Breast epithelium (tissue), 4 donors: ENCODE results near the gene MIXL1. TPM values are rescaled to one million over a fixed set of nuclear protein-coding genes. Genes with fewer than 3 reads are reported as not detected.
"Not testable (repeated sequence)": the region's sequence is repeated elsewhere in the genome, so short reads cannot be mapped to it uniquely, and the experiment has no call there.

Experiments used
- DNase-seq, 2 donors: peaks; one replicate each; pipeline ENCODE4 v3.0.0-alpha.2; 2019; ENCODE audit warnings: low spot score in 2 of 2
- H3K27ac ChIP-seq, 2 donors: fragments of 200-600 bp; sonication (generic) in 1 of 2; one replicate each; pipeline ENCODE4 v1.5.1; 2016 to 2019; ENCODE audit warnings: mild to moderate bottlenecking in 1 of 2
- H3K27me3 ChIP-seq, 2 donors: fragments of 200-600 bp; sonication (generic) in 1 of 2; one replicate each; pipeline versions ENCODE4 v1.5.1 to v1.6.0; 2017 to 2019; ENCODE audit warnings: control low read depth in 1 of 2, mild to moderate bottlenecking in 1 of 2
- H3K36me3 ChIP-seq: fragments of 200-600 bp; one replicate; pipeline ENCODE4 v1.5.1; 2019
- H3K4me1 ChIP-seq, 2 donors: fragments of 200-600 bp; sonication (generic); one replicate each; pipeline ENCODE4 v1.5.1; 2016 to 2019; ENCODE audit warnings: control low read depth in 1 of 2
- H3K4me3 ChIP-seq, 3 donors: fragments of 200-600 bp; sonication (generic); 1 replicate in 2 of 3; 2 replicates in 1 of 3; pipeline ENCODE4 v1.5.1; 2016 to 2019; ENCODE audit warnings: mild to moderate bottlenecking in 3 of 3, moderate library complexity in 2 of 3
- H3K9me3 ChIP-seq, 2 donors: fragments of 200-600 bp; sonication (generic) in 1 of 2; one replicate each; pipeline ENCODE4 v1.5.1; 2016 to 2019; ENCODE audit warnings: control low read depth in 1 of 2
- POLR2A ChIP-seq: fragments of 450-650 bp; IDR thresholded peaks from one replicate; pipeline ENCODE4 v1.6.1; 2016; ENCODE audit warnings: antibody characterized with exemption, mild to moderate bottlenecking, moderate library complexity
- POLR2AphosphoS5 ChIP-seq, 3 donors: sonication (generic); formaldehyde crosslinking; IDR thresholded peaks; one replicate each; pipeline ENCODE4 v1.6.1; 2017; ENCODE audit warnings: antibody characterized with exemption in 3 of 3
- intact Hi-C: fragments of 100-400 bp; cut with DNase I; formaldehyde crosslinking; loops from one replicate; pipeline ENCODE4 v1.15.1; 2023; ENCODE audit warnings: low total_unique reads
- total RNA-seq, 3 donors: library from RNA; depleted of rRNA; stranded (reverse); fragments of >200 nt; gene quantifications; one replicate each; pipeline ENCODE4 v1.1.0, GENCODE V29; 2016
- TF ChIP-seq, protein P1 (sequence below), 3 donors: fragments of 450-650 bp; IDR thresholded peaks; one replicate each; pipeline ENCODE4 v1.5.1; 2016 to 2017; ENCODE audit warnings: antibody characterized with exemption in 3 of 3, mild to moderate bottlenecking in 3 of 3, moderate library complexity in 3 of 3

The MIXL1 gene
- total RNA-seq, 3 donors from 2014 or later, result not detected

DNA sequence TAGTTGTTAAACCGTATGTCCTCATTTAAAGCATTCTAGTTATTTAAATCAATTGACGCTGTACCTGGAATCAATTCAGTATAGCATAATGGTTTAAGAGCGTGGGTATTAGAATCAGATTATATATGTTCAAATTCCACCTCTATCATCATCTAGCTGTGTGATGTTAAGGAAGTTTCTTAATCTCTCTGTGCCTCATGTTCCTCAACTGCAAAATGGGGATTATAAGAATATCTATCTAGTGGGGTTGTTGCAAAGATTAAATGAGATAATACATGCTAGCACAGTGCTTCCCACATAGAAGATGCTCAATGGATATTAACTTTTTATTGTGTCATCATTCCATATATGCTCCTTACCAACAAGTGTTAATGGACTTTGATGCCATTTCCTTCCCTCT is 16.0 kb downstream of the MIXL1 start:
- Histone ChIP-seq H3K27me3 (no peaks in the 10 kb centered on the region), H3K4me1 (no peaks in the 10 kb centered on the region), H3K4me3 (no peak overlapping the region), H3K9me3 (no peaks in the 10 kb centered on the region), H3K27ac (no peak overlapping the region), H3K36me3 (no peaks in the 10 kb centered on the region)
- intact Hi-C loops, result no loop called here
- DNase-seq, result no peak
- TF ChIP-seq POLR2A (no peak), POLR2AphosphoS5 (IDR thresholded peaks at IDR 0.05) (no peak)
- TF ChIP-seq, protein P1, sequence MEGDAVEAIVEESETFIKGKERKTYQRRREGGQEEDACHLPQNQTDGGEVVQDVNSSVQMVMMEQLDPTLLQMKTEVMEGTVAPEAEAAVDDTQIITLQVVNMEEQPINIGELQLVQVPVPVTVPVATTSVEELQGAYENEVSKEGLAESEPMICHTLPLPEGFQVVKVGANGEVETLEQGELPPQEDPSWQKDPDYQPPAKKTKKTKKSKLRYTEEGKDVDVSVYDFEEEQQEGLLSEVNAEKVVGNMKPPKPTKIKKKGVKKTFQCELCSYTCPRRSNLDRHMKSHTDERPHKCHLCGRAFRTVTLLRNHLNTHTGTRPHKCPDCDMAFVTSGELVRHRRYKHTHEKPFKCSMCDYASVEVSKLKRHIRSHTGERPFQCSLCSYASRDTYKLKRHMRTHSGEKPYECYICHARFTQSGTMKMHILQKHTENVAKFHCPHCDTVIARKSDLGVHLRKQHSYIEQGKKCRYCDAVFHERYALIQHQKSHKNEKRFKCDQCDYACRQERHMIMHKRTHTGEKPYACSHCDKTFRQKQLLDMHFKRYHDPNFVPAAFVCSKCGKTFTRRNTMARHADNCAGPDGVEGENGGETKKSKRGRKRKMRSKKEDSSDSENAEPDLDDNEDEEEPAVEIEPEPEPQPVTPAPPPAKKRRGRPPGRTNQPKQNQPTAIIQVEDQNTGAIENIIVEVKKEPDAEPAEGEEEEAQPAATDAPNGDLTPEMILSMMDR (IDR thresholded peaks at IDR 0.05), result no peak

DNA sequence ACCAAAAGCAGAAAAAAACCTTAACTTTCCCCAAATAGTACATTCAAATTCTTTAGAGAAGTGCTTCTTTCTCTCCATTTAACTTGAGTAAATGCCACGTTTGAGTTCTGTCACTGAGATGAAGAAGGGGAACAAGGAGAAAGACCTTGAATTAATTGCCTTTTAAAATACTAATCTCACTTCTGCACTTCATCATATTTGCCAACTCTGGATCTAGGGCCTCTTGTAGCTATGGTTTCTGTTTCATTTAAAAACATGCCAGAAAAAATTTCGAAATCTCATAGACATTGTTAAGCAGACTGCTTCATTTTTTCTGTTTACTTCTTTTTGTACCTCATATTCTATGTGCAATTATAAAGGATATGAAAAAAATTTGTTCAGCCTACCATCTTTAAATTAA is 24.6 kb downstream of the MIXL1 start:
- intact Hi-C loops, result no loop called here
- H3K9me3 ChIP-seq, result no peaks in the 10 kb centered on the region
- no peak overlapping the region for H3K27ac ChIP-seq
- no peak overlapping the region for H3K4me3 ChIP-seq
- no peaks in the 10 kb centered on the region for H3K36me3 ChIP-seq
- no peaks in the 10 kb centered on the region for H3K27me3 ChIP-seq
- no peak for DNase-seq
- no peak for TF ChIP-seq POLR2AphosphoS5 (IDR thresholded peaks at IDR 0.05)
- TF ChIP-seq, protein P1 (IDR thresholded peaks at IDR 0.05), result no peak
- TF ChIP-seq POLR2A, result no peak
- no peaks in the 10 kb centered on the region for H3K4me1 ChIP-seq

DNA sequence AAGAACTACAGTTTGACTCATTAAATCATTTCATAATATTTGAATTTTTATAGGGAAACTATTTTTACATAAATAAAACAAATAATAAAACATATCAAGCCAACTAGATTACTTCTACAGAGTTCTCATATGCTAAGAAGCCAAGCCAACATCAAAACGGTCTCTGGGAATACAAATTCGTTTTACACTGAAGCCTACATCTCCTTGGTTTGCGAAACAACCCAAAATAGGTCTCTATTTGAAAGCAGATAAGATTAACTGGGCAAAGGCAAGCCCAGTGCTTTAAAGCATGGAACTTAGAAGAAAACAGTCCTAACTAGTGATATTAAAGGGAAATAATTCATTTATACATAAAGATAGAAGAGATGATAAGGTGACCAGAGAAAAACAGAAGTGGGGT is 25.3 kb downstream of the MIXL1 start:
- Histone ChIP-seq H3K36me3 (no peaks in the 10 kb centered on the region), H3K27me3 (no peaks in the 10 kb centered on the region), H3K4me3 (no peak overlapping the region), H3K4me1 (no peaks in the 10 kb centered on the region), H3K27ac (no peak overlapping the region), H3K9me3 (no peaks in the 10 kb centered on the region)
- intact Hi-C loops, result no loop called here
- TF ChIP-seq POLR2AphosphoS5 (IDR thresholded peaks at IDR 0.05) (no peak), POLR2A (no peak)
- TF ChIP-seq, protein P1 (IDR thresholded peaks at IDR 0.05), result no peak
- DNase-seq, result no peak

DNA sequence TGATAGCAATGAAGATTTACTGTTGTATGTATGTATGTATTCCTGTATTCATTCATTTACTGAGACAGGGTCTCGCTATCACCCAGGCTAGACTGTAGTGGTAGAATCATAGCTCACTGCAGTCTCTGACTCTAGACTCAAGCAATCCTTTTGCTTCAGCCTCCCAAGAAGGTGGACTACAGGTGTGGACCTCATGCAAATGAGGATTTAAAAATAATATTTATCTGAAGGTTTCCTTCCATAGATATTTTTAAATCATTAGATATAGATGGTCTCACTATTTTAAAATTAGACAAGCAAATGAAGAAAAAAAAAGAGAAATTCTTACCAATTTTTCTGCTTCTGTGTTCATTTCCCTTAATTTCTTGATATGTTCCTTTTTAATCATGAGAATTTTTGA is 27.0 kb downstream of the MIXL1 start:
- no peaks in the 10 kb centered on the region for H3K36me3 ChIP-seq
- H3K27ac ChIP-seq, result no peak overlapping the region
- H3K9me3 ChIP-seq, result no peaks in the 10 kb centered on the region
- H3K4me1 ChIP-seq, result no peaks in the 10 kb centered on the region
- TF ChIP-seq POLR2AphosphoS5 (IDR thresholded peaks at IDR 0.05) (no peak), POLR2A (no peak)
- TF ChIP-seq, protein P1 (IDR thresholded peaks at IDR 0.05), result no peak
- no peak for DNase-seq
- intact Hi-C loops, result no loop called here
- no peak overlapping the region for H3K4me3 ChIP-seq
- H3K27me3 ChIP-seq, result no peaks in the 10 kb centered on the region

DNA sequence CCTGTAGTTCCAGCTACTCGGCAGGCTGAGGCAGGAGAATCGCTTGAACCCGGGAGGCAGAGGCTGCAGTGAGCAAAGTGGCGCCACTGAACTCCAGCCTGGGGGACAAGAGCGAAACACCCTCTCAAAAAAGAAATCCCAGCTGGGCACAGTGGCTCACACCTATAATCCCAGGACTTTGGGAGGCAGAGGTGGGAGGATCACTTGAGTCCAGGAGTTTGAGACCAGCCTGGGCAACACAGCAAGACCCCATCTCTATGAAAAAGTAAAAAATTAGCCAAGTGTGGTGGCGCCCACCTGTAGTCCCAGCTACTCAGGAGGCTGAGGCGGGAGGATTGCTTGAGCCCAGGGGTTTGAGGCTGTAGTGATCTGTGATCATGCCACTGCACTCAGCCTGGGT is 29.4 kb downstream of the MIXL1 start:
- H3K4me1 ChIP-seq, H3K9me3 ChIP-seq, H3K36me3 ChIP-seq, H3K4me3 ChIP-seq, H3K27me3 ChIP-seq, intact Hi-C loops, DNase-seq, H3K27ac ChIP-seq: not testable (repeated sequence)

DNA sequence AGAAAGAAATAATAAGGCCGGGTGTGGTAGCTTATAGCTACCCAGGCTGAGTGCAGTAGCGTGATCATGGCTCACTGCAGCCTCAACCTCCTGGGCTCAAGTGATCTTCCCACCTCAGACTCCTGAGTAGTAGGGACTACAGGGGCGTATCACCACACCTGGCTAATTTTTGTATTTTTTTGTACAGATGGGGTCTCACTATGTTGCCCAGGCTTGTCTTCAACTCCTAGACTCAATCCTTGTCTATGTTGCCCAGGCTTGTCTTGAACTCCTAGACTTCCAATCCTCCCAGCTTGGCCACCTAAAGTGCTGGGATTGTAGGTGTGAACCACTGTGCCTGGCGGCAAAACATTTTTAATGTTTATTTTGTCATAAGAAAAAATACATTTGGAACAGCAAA is 30.5 kb downstream of the MIXL1 start:
- no peaks in the 10 kb centered on the region for H3K36me3 ChIP-seq
- H3K4me1 ChIP-seq, result no peaks in the 10 kb centered on the region
- TF ChIP-seq POLR2A (no peak), POLR2AphosphoS5 (IDR thresholded peaks at IDR 0.05) (no peak)
- TF ChIP-seq, protein P1 (IDR thresholded peaks at IDR 0.05), result no peak
- no peaks in the 10 kb centered on the region for H3K27me3 ChIP-seq
- H3K27ac ChIP-seq, result no peak overlapping the region
- DNase-seq, result no peak
- no peaks in the 10 kb centered on the region for H3K9me3 ChIP-seq
- H3K4me3 ChIP-seq, result no peak overlapping the region
- intact Hi-C loops, result no loop called here
